Measurements from ENCODE around the gene PITRM1.

PITRM1 gene

DNA sequence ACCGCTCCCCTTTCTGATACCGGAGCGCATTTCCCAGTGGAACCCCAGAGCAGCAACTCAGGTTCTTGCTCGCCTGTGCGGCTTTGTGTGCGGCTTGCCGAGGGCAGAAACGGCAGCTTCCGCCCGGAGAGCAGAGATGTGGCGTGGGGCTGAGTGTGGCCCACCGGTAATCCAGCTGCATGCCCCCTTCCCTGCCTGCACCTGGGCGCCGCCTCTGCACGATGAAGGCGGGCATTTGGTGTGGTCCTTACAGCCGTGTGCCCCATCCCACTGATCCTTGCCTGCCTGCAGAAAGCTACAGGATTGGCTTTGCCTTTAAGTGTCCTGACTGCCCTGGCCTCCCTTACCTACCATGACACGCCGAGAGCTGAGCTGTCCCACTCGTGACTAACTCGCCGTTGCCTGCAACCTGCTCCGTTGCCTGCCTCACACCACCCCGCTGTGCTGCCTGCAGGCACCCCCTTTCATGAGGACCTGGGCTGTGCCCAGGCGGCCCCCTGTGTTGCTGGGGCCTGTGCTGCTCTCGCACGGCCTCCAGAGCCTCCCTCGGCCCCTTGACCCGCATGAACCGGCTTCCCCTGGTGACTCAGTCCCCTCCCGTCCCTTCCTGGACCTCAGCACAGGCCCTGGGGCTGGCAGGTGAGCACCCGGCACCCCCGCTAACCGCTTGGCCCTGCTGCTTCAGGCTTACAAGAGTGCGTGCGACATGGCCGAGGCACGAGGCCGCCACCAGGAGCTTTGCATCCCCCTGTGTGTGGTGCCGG is 48.0 kb downstream of the PITRM1 start:
- Histone ChIP-seq H3F3A (ENCODE audit: insufficient read depth) (no peaks in the 10 kb centered on the region), H3K79me2 (ENCODE audit: insufficient read depth, low read length) (no peaks in the 10 kb centered on the region), H3K27me3 (ENCODE audit: low read length) (no peaks in the 10 kb centered on the region), H3K36me3 (ENCODE audit: low read length) (peaks cover 16% of the 10 kb centered on the region; the same call in 1 of the 2 replicates), H3K9ac (ENCODE audit: low read length) (no peak overlapping the region), H3K4me2 (ENCODE audit: low read depth, low read length, poor library complexity, severe bottlenecking) (no peak overlapping the region), H2AFZ (ENCODE audit: low read depth, low read length, severe bottlenecking) (no peak overlapping the region), H3K9me3 (ENCODE audit: insufficient read depth, low read length) (no peaks in the 10 kb centered on the region), H3K4me3 (ENCODE audit: insufficient read depth, low read length, poor library complexity, severe bottlenecking) (no peak overlapping the region), H3K27ac (ENCODE audit: low read depth, low read length) (no peak overlapping the region), H3K9me2 (replicated peaks; ENCODE audit: insufficient read depth, low read length) (no peaks in the 10 kb centered on the region), H4K20me1 (ENCODE audit: low read depth, low read length) (no peaks in the 10 kb centered on the region)
- TF ChIP-seq, protein P1, sequence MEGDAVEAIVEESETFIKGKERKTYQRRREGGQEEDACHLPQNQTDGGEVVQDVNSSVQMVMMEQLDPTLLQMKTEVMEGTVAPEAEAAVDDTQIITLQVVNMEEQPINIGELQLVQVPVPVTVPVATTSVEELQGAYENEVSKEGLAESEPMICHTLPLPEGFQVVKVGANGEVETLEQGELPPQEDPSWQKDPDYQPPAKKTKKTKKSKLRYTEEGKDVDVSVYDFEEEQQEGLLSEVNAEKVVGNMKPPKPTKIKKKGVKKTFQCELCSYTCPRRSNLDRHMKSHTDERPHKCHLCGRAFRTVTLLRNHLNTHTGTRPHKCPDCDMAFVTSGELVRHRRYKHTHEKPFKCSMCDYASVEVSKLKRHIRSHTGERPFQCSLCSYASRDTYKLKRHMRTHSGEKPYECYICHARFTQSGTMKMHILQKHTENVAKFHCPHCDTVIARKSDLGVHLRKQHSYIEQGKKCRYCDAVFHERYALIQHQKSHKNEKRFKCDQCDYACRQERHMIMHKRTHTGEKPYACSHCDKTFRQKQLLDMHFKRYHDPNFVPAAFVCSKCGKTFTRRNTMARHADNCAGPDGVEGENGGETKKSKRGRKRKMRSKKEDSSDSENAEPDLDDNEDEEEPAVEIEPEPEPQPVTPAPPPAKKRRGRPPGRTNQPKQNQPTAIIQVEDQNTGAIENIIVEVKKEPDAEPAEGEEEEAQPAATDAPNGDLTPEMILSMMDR (IDR thresholded peaks at IDR 0.05; ENCODE audit: insufficient read depth, low read length, poor library complexity, severe bottlenecking), result no peak
- TF ChIP-seq EZH2phosphoT487 (conservative IDR thresholded peaks at IDR 0.05; ENCODE audit: low read length), result no peak

DNA sequence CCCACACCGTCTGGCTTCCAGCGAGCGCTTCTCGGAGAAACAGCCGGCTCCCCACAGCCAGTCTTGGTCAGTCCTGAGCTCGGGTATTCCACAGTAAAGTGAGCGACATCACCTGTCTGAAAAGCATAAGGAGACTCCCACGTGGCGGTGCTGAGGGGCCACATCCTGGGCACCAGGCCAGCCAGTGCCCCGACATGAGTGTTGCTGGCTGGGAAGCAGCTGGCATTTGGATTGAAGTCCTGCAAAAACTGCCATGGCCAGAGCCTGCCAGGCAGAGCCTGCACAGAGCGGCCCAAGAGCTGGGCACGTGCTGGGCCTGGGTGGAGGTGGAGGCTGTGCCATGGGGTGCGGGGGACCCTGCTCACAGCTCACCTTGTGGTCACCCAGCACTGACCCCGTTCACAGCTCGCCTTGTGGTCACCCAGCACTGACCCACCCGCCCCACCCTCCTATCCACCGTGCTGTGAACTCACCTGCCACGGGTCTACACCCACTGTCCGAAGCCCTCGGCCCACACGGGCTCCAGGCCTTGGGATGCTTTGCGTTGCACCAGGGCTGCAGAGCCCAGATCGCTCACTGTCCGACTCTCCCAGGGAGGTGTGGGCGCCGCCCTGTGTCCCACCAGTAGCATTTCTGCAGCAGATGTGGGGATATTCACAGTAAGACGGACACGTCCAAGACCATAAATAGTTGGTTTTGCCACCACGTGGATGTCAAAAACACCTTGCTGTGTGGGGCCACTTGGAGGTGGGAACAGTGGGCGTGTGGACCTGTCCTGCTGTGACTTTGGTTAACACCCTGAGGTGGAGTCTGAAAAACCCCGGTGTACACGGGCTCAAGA is 48.8 kb downstream of the PITRM1 start:
- H3K9ac ChIP-seq (ENCODE audit: low read length), result no peak overlapping the region
- no peak overlapping the region for H3K4me3 ChIP-seq (ENCODE audit: insufficient read depth, low read length, poor library complexity, severe bottlenecking)
- H3K27ac ChIP-seq (ENCODE audit: low read depth, low read length), result no peak overlapping the region
- H3K36me3 ChIP-seq (ENCODE audit: low read length), result peaks cover 16% of the 10 kb centered on the region; the same call in 1 of the 2 replicates
- H3K9me3 ChIP-seq (ENCODE audit: insufficient read depth, low read length), result no peaks in the 10 kb centered on the region
- no peaks in the 10 kb centered on the region for H4K20me1 ChIP-seq (ENCODE audit: low read depth, low read length)
- TF ChIP-seq EZH2phosphoT487 (conservative IDR thresholded peaks at IDR 0.05; ENCODE audit: low read length), result no peak
- TF ChIP-seq, protein P1 (IDR thresholded peaks at IDR 0.05; ENCODE audit: insufficient read depth, low read length, poor library complexity, severe bottlenecking), result no peak
- H3K4me2 ChIP-seq (ENCODE audit: low read depth, low read length, poor library complexity, severe bottlenecking), result no peak overlapping the region
- H3K9me2 ChIP-seq (replicated peaks; ENCODE audit: insufficient read depth, low read length), result no peaks in the 10 kb centered on the region
- no peak overlapping the region for H2AFZ ChIP-seq (ENCODE audit: low read depth, low read length, severe bottlenecking)
- no peaks in the 10 kb centered on the region for H3K27me3 ChIP-seq (ENCODE audit: low read length)
- H3F3A ChIP-seq (ENCODE audit: insufficient read depth), result no peaks in the 10 kb centered on the region
- H3K79me2 ChIP-seq (ENCODE audit: insufficient read depth, low read length), result no peaks in the 10 kb centered on the region

DNA sequence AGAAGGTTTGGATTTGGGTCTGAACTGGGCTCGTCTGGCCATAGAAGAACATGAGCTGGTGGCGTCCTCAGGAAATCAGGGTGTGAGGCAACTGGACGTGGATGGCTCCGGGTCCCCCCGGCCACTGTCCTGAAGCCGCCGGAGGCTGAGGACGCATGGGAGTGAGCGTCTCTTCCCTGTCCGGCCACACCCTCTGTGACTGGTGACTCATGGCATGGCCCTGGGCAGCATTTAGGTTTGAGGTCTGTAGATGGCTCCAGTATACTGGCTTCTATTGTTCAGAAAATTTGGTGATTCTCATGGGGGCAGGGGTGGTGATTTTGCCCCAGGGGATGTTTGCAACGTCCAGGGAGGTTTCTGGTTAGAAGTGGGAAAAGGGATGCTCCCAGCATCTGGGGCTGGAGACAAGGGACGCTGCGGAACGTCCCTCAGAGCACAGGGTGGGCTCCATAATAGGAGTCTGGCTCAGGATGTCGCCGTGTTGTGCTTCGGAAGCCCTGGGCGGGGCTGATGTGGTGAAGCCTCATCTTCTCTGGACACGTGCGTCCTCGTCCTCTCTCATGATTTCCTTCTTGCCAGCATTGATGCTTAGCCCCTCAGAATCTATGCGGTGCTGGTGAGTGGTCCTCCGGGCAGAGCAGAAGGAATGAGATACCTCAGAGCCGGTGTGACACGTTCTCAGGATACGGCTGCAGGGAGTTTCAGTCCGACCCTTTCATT is 49.9 kb downstream of the PITRM1 start:
- Histone ChIP-seq H4K20me1 (ENCODE audit: low read depth, low read length) (no peaks in the 10 kb centered on the region), H3K9ac (ENCODE audit: low read length) (no peak overlapping the region), H3K9me2 (replicated peaks; ENCODE audit: insufficient read depth, low read length) (no peaks in the 10 kb centered on the region), H3K36me3 (ENCODE audit: low read length) (peaks cover 14% of the 10 kb centered on the region; the same call in 1 of the 2 replicates), H3K27me3 (ENCODE audit: low read length) (no peaks in the 10 kb centered on the region), H3K9me3 (ENCODE audit: insufficient read depth, low read length) (no peaks in the 10 kb centered on the region), H3K4me2 (ENCODE audit: low read depth, low read length, poor library complexity, severe bottlenecking) (no peak overlapping the region), H3K27ac (ENCODE audit: low read depth, low read length) (no peak overlapping the region), H3K79me2 (ENCODE audit: insufficient read depth, low read length) (no peaks in the 10 kb centered on the region), H3F3A (ENCODE audit: insufficient read depth) (no peaks in the 10 kb centered on the region), H3K4me3 (ENCODE audit: insufficient read depth, low read length, poor library complexity, severe bottlenecking) (no peak overlapping the region), H2AFZ (ENCODE audit: low read depth, low read length, severe bottlenecking) (no peak overlapping the region)
- TF ChIP-seq EZH2phosphoT487 (conservative IDR thresholded peaks at IDR 0.05; ENCODE audit: low read length), result no peak
- TF ChIP-seq, protein P1 (IDR thresholded peaks at IDR 0.05; ENCODE audit: insufficient read depth, low read length, poor library complexity, severe bottlenecking), result no peak

All from SU-DHL-6 (cell line).